ENCODE results near the gene HNRNPD. TPM values are rescaled to one million over a fixed set of nuclear protein-coding genes. Genes with fewer than 3 reads are reported as not detected.

Gene HNRNPD
- total RNA-seq, 4 donors from 2014 or later, result 65.5 to 253 (median 78.1) TPM

DNA sequence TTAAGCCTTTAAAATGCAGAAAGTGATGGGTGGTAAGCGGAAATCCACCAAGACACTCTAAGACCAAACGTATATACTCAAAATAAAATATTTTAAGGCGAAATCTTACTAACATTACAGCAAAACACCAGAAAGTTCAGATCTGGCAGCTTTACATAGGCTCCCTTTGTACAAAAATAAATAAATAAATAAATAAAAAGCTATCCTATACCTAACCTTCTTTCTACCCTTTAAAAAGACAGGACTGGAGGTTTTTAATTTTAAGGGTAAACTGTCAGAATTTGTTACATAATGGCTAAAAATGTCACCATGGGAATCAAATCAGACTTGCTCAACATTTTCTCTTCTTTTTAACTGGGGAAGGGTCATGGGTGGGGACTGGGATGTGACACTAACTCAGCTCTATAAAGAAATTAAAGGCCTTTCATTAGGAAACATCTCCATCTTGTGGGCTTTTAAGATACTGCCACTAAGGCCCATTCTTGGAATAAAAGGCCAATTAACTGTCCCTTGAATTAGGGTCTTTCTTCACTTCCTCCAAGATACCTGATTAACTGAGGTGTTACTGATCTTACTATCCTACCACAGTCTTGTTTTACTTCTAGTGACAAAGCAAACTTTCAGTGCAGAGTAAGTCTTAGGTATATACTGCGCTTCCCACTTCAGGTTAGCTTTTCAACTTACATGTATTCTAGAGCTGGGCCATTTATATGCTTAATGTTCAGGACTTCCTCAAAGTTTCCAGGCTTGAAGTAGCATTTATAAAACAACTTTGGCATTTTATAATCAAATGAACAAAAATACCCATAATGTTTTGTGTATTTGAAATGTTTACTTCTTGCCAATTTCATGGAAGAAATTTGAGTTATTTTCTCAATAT is 13.3 kb downstream of the HNRNPD start:
- 92% methylated on average over 4 of the region's 4 CpGs for WGBS
- peaks cover 81% of the 10 kb centered on the region for H3K4me1 ChIP-seq
- H3K36me3 ChIP-seq, result peaks cover 30% of the 10 kb centered on the region
- no peaks in the 10 kb centered on the region for H3K9me3 ChIP-seq
- no peak overlapping the region for H3K27ac ChIP-seq
- H3K27me3 ChIP-seq, result no peaks in the 10 kb centered on the region
- no peak overlapping the region for H3K4me3 ChIP-seq
- no peak for DNase-seq (ENCODE audit: low spot score in 2 of 2)
- no peak for TF ChIP-seq POLR2AphosphoS5 (IDR thresholded peaks at IDR 0.05)
- TF ChIP-seq, protein P1, sequence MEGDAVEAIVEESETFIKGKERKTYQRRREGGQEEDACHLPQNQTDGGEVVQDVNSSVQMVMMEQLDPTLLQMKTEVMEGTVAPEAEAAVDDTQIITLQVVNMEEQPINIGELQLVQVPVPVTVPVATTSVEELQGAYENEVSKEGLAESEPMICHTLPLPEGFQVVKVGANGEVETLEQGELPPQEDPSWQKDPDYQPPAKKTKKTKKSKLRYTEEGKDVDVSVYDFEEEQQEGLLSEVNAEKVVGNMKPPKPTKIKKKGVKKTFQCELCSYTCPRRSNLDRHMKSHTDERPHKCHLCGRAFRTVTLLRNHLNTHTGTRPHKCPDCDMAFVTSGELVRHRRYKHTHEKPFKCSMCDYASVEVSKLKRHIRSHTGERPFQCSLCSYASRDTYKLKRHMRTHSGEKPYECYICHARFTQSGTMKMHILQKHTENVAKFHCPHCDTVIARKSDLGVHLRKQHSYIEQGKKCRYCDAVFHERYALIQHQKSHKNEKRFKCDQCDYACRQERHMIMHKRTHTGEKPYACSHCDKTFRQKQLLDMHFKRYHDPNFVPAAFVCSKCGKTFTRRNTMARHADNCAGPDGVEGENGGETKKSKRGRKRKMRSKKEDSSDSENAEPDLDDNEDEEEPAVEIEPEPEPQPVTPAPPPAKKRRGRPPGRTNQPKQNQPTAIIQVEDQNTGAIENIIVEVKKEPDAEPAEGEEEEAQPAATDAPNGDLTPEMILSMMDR (IDR thresholded peaks at IDR 0.05), result peak; percentile 46 to 53

DNA sequence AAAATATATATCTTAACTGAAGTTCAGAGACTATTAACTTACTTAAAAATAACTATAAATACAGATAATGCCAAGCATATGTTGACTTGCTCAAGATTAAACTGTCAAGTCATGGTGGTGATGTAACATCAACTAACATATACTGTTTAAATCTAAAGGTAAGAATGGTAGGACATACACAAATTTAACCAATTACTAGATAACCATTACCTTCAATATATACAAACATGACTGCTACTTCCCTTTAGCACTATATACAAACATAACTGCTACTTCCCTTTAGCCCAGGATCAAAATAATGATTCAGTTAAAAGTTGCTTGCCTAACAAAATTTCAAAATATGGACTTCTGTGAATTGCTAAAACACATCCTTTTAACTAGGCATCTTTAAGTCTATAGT is 14.9 kb downstream of the HNRNPD start:
- no peak overlapping the region for H3K27ac ChIP-seq
- peaks cover 47% of the 10 kb centered on the region for H3K36me3 ChIP-seq
- peaks cover 65% of the 10 kb centered on the region for H3K4me1 ChIP-seq
- TF ChIP-seq, protein P1 (IDR thresholded peaks at IDR 0.05), result no peak
- TF ChIP-seq POLR2A (IDR thresholded peaks at IDR 0.05) (no peak), EP300 (IDR thresholded peaks at IDR 0.05) (no peak), POLR2AphosphoS5 (IDR thresholded peaks at IDR 0.05) (no peak)
- no peak overlapping the region for H3K4me3 ChIP-seq
- DNase-seq (ENCODE audit: low spot score in 2 of 2), result no peak
- H3K9me3 ChIP-seq, result no peaks in the 10 kb centered on the region
- no peaks in the 10 kb centered on the region for H3K27me3 ChIP-seq

DNA sequence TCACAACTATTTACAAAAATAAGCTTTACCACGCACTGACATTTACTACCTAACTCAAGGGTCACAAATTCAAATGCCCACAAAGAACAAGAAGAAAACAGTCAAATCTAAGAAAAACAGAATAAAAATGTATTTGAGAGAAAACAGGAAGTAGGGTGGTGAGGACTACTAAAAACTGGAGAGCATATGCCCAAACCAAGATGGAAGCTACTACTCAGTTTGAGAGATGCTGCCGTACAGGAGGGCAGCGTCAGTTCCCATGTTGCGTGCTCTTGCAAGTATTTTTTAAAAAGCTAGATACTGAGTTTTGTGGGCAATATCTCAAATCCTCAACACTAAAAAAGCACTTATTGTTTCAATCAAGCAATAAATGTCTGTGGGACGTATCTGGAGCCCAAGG is 16.2 kb downstream of the HNRNPD start:
- Histone ChIP-seq H3K4me3 (no peak overlapping the region), H3K27ac (no peak overlapping the region), H3K4me1 (peaks cover 65% of the 10 kb centered on the region), H3K27me3 (no peaks in the 10 kb centered on the region), H3K9me3 (no peaks in the 10 kb centered on the region), H3K36me3 (peaks cover 54% of the 10 kb centered on the region)
- 91% methylated on average over 5 of the region's 5 CpGs for WGBS
- TF ChIP-seq POLR2AphosphoS5 (IDR thresholded peaks at IDR 0.05), result no peak
- TF ChIP-seq EP300 (IDR thresholded peaks at IDR 0.05), result no peak
- no peak for TF ChIP-seq POLR2A (IDR thresholded peaks at IDR 0.05)
- TF ChIP-seq, protein P1 (IDR thresholded peaks at IDR 0.05), result no peak
- no peak for DNase-seq (ENCODE audit: low spot score in 2 of 2)

DNA sequence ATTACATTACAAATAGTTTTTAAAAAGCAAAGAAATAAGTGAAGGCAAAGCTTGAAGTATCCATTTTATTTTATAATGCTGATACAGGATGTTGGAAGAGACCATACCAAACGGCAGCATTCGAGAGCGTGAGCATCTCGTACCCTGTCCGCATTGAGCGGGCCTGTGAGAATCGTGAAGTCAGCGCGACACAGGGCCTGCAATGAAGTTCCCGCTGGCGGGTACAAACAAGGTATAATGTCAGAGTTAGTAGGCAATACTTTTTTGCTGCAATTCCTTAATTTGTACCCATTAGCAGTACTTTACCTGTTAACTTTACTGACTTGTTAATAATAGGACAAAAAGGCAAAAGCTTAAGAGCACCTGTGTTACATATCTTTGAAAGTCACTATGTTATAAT is 19.0 kb downstream of the HNRNPD start:
- H3K36me3 ChIP-seq, result peaks cover 79% of the 10 kb centered on the region
- H3K27ac ChIP-seq, result no peak overlapping the region
- H3K4me3 ChIP-seq, result no peak overlapping the region
- H3K9me3 ChIP-seq, result no peaks in the 10 kb centered on the region
- DNase-seq (ENCODE audit: low spot score in 2 of 2), result no peak
- peaks cover 36% of the 10 kb centered on the region for H3K4me1 ChIP-seq
- 92% methylated on average over 11 of the region's 11 CpGs for WGBS
- TF ChIP-seq POLR2AphosphoS5 (IDR thresholded peaks at IDR 0.05) (no peak), POLR2A (IDR thresholded peaks at IDR 0.05) (no peak), EP300 (IDR thresholded peaks at IDR 0.05) (no peak)
- TF ChIP-seq, protein P1 (IDR thresholded peaks at IDR 0.05), result no peak
- H3K27me3 ChIP-seq, result no peaks in the 10 kb centered on the region

DNA sequence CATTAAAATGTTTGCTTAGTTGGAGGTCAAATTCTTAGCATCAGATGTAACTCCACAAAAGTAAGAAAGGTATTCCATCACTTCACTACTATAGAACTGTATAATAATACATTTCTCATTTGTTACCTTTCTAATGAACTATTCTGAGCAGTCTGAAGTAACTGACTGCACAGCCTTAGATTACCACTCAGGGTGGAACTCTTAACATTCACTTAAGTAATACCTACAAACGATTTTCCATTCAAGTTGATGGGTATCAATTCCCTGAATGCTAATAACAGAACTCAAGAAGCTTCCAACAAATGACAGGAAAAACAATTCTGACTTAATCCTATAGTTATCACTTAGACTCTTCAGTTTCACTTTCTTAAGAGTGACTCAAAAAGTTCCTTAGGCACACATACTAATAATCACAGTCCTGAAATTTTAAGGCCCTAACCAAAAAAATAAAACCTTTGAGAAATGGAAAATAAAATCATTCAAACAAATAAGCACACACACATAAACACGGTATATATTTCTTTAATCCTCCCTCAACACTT is 20.9 kb downstream of the HNRNPD start:
- Histone ChIP-seq H3K27me3 (no peaks in the 10 kb centered on the region), H3K9me3 (no peaks in the 10 kb centered on the region), H3K4me3 (no peak overlapping the region), H3K4me1 (peaks cover 17% of the 10 kb centered on the region), H3K27ac (no peak overlapping the region), H3K36me3 (peaks cover 80% of the 10 kb centered on the region)
- 59% methylated on average over 2 of the region's 2 CpGs for WGBS
- DNase-seq (ENCODE audit: low spot score in 2 of 2), result no peak
- TF ChIP-seq POLR2AphosphoS5 (IDR thresholded peaks at IDR 0.05) (no peak), POLR2A (IDR thresholded peaks at IDR 0.05) (no peak), EP300 (IDR thresholded peaks at IDR 0.05) (no peak)
- TF ChIP-seq, protein P1 (IDR thresholded peaks at IDR 0.05), result no peak

Measured in suprapubic skin (tissue), 4 donors.